Measurements from ENCODE around the gene PDIA4. TPM values are rescaled to one million over a fixed set of nuclear protein-coding genes. Genes with fewer than 3 reads are reported as not detected.

PDIA4 gene
- total and polyA plus RNA-seq, 11 donors, result 8.4 to 84.4 (median 33.1) TPM

DNA sequence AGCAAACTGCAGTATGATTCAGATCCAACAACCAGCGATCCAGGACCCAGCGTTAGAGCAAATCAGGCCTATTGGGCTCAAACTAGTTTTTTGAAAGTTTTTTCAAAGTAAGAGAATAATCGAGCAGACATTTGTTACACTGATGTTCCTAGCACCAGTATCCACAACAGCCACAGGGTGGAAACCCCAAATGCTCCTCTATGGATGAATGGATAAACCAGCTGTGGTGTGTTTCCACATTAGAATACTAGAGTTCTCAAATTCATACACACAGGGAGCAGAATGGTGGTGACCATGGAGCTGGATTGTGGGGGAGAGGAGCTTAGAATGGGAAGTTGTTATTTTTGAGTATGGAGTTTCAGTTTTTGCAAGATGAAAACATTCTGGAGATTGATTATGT lies 60.7 kb downstream of the PDIA4 start:
- Histone ChIP-seq H3K9me3 (no peaks in the 10 kb centered on the region), H3K27ac (no peak overlapping the region), H3K4me1 (peaks cover 0 to 20% (median 5%) of the 10 kb centered on the region in 12 donors), H3K36me3 (no peaks in the 10 kb centered on the region), H3K27me3 (no peaks in the 10 kb centered on the region), H3K4me3 (no peak overlapping the region)
- no peak for DNase-seq
- ATAC-seq, result no peak
- intact Hi-C loops (cut with DNase I), result loop anchor here in 7 of 10 donors (2.0 to 10.0 kb wide), 7 partner anchors 19 to 703 kb away; partner anchors contain the start of genes CUL1 (in 3 of the 7) and EZH2 (in 1 of the 7)
- TF ChIP-seq, protein P1, sequence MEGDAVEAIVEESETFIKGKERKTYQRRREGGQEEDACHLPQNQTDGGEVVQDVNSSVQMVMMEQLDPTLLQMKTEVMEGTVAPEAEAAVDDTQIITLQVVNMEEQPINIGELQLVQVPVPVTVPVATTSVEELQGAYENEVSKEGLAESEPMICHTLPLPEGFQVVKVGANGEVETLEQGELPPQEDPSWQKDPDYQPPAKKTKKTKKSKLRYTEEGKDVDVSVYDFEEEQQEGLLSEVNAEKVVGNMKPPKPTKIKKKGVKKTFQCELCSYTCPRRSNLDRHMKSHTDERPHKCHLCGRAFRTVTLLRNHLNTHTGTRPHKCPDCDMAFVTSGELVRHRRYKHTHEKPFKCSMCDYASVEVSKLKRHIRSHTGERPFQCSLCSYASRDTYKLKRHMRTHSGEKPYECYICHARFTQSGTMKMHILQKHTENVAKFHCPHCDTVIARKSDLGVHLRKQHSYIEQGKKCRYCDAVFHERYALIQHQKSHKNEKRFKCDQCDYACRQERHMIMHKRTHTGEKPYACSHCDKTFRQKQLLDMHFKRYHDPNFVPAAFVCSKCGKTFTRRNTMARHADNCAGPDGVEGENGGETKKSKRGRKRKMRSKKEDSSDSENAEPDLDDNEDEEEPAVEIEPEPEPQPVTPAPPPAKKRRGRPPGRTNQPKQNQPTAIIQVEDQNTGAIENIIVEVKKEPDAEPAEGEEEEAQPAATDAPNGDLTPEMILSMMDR (IDR thresholded peaks at IDR 0.05), result no peak
- TF ChIP-seq POLR2A (IDR thresholded peaks at IDR 0.05), result no peak
- 69 to 88% (median 81%) methylated on average over 3 of the region's 3 CpGs for WGBS, 4 donors

DNA sequence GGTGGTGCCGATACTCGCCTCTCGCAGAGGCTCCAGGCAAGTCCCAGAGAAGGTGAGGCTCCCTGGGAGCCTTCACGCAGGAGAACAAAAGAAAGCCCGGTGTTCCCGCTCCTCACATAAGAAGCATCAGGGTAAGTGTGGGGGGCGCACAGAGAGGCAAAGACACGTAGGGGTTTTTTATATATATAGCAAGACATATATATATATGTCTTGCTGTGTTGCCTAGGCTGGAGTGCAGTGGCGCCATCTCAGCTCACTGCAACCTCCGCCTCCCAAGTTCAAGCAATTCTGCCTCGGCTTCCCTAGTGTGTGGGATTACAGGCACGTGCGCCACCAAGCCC lies 61.3 kb downstream of the PDIA4 start:
- peaks cover 0 to 25% (median 8%) of the 10 kb centered on the region in 12 donors for H3K4me1 ChIP-seq
- ATAC-seq, result no peak
- TF ChIP-seq, protein P1 (IDR thresholded peaks at IDR 0.05), result peak in 1 of 12 donors; percentile 8
- TF ChIP-seq POLR2A (IDR thresholded peaks at IDR 0.05), result no peak
- WGBS, 4 donors, result 27 to 34% (median 32%) methylated on average over 13 of the region's 13 CpGs
- no peaks in the 10 kb centered on the region for H3K27me3 ChIP-seq
- H3K36me3 ChIP-seq, result no peaks in the 10 kb centered on the region
- no peaks in the 10 kb centered on the region for H3K9me3 ChIP-seq
- H3K4me3 ChIP-seq, result peak overlapping the region in 9 of 12 donors; percentile 43 to 62 (median 51)
- intact Hi-C loops (cut with DNase I), result loop anchor here in 7 of 10 donors (2.0 to 10.0 kb wide), 7 partner anchors 20 to 702 kb away; partner anchors contain the start of genes CUL1 (in 3 of the 7) and EZH2 (in 1 of the 7)
- no peak for DNase-seq
- peak overlapping the region in 1 of 12 donors; percentile 62 for H3K27ac ChIP-seq

DNA sequence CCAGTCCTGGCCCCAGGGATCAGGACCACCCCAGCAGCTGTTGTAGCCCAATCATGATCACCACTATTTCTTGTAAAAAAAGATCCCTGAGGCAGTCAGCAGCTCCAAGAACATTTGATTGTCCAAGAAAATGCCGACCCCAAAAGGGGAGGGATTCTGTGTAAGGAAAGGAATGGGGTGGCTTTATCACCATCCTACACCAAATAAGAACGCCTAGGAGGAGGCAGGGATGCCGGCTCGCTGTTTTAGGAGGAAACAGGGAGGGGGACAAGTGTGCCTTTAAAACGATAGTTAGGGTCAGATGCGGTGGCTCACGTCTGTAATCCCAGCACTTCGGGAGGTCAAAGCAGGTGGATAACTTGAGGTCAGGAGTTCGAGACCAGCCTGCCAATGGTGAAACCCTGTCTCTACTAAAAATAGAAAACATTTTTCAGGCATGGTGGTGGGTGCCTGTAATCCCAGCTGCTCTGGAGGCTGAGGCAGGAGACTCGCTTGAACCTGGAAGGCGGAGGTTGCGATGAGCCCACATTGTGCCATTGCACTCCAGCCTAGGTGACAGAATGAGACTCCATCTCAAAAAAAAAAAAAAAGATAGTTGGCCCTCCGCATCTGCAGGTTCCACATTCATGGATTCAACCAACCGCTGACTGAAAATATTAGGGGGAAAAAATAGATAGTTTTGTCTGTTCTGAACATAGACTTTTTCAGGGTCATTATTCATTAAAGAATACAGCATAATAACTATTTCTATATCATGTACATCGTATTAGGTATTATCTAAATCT lies 63.6 kb downstream of the PDIA4 start:
- Histone ChIP-seq H3K27ac (peak overlapping the region in 8 of 12 donors; percentile 23 to 87 (median 74)), H3K27me3 (no peaks in the 10 kb centered on the region), H3K9me3 (no peaks in the 10 kb centered on the region), H3K4me1 (peaks cover 0 to 25% (median 8%) of the 10 kb centered on the region in 12 donors), H3K36me3 (no peaks in the 10 kb centered on the region), H3K4me3 (peak overlapping the region in 9 of 12 donors; percentile 52 to 79 (median 64))
- DNase-seq (no peak), ATAC-seq (no peak)
- intact Hi-C loops (cut with DNase I), result loop anchor here (5.0 to 10.0 kb wide), 10 partner anchors 80 to 700 kb away; partner anchors contain the start of genes EZH2 (in 5 of the 10) and CUL1 (in 4 of the 10)
- WGBS, 4 donors, result 44 to 53% (median 47%) methylated on average over 15 of the region's 15 CpGs
- TF ChIP-seq POLR2A (IDR thresholded peaks at IDR 0.05), result no peak
- TF ChIP-seq, protein P1 (IDR thresholded peaks at IDR 0.05), result no peak

Measured in heart left ventricle (tissue), 16 donors.